ENCODE data around the gene BOK. TPM values are rescaled to one million over a fixed set of nuclear protein-coding genes. Genes with fewer than 3 reads are reported as not detected.

BOK gene, protein sequence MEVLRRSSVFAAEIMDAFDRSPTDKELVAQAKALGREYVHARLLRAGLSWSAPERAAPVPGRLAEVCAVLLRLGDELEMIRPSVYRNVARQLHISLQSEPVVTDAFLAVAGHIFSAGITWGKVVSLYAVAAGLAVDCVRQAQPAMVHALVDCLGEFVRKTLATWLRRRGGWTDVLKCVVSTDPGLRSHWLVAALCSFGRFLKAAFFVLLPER
- 59.4 TPM for polyA plus RNA-seq (2012; ENCODE audit: insufficient read length, low read depth)

DNA sequence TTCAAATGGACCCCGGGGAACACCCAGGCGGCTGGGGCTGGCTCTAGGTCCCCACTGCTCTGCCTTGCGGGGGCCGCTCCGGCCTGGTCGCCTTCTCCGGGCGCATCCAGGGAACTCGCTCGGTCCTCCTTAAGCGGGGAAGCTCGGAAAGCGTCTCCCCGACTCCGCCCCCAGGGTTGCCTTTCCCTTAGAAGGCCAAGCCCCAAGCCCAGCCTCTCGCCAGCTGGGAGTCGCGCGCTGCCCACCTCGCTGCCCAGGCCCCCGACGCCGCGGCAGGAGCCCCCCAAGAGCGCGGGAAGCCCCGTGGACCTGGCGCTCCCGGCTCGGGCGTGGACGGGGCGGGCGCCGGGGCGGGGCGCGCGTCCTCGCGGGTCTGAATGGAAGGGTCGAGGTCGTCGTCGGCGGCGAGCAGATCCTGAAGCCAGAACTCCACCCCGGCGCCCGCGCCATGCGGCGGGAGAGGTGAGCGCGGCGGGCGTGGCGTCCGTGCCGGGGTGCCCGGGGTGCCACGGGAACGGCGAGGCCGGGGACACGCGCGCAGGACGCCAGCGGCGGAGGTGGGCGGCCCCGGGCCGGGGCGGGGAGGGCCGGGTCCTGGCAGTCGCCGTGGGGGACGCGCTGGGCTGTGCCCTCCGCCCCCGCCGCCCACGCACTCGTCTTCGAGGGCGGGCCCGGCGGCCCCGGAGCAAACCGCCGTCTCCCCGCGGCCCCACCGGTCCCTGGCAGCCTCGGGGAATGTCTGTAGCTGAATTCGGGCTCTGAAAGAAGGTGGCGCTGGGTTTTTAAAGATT, at the start of gene BOK:
TSS of gene BOK (plus strand) at position 214 of the 791 bp plus-strand sequence. CDS start 739 bp downstream, outside the sequence.
- TF ChIP-seq SIN3A (IDR thresholded peaks at IDR 0.05; ENCODE audit: borderline replicate concordance, insufficient read depth, low read length) (no peak), FOXP2 (optimal IDR thresholded peaks at IDR 0.05; ENCODE audit: borderline replicate concordance, extremely low read depth, extremely low read length, insufficient read depth) (peak; percentile 18), POLR2AphosphoS5 (IDR thresholded peaks at IDR 0.05; ENCODE audit: low read depth, low read length) (no peak; the same call in 1 of the 2 replicates), REST (IDR thresholded peaks at IDR 0.05; ENCODE audit: insufficient read depth in 1 of 2, low read depth in 2 of 2, low read length in 2 of 2) (no peak)

GRCh38 chr2:241509155-241509784, 49.3 kb upstream of the BOK start:
- TF ChIP-seq SIN3A (IDR thresholded peaks at IDR 0.05; ENCODE audit: borderline replicate concordance, insufficient read depth, low read length) = no peak
- TF ChIP-seq POLR2AphosphoS5 (IDR thresholded peaks at IDR 0.05; ENCODE audit: low read depth, low read length) = no peak
- TF ChIP-seq TAF1 (IDR thresholded peaks at IDR 0.05; ENCODE audit: borderline replicate concordance, insufficient read depth, low read length) = no peak
- TF ChIP-seq REST (IDR thresholded peaks at IDR 0.05; ENCODE audit: insufficient read depth in 1 of 2, low read depth in 2 of 2, low read length in 2 of 2) = no peak
- TF ChIP-seq FOXP2 (optimal IDR thresholded peaks at IDR 0.05; ENCODE audit: borderline replicate concordance, extremely low read depth, extremely low read length, insufficient read depth) = no peak

DNA sequence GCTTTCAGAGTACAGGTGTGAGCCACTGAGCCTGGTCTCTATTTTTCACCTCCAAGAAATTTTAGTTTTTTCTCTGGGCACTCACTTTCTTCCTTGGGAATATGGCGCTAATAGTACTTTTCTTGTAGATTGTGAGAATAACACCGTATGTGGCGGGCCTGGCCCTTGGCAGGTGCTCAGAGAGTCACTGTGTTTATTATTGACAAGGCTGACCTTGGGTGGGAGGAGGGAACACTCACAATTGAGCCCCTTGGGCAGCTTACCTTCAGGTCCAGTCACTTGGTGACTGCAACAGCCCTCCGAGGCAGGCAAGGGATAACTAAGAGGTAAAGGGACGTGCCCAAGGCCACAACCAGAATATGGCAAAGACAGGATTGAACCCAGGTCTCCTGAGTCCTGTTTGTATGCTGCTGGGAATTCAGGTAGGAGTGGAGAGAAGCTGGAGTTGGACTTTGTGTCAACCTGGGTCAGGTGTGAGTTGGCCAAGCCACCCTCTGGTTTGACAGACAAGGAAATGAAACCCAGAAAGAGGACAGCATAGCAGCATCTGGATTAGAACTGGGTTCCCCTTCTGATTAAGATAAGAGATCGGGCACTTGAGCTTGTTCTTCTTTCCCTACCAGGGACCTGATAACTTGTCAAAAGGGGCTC, 47.3 kb upstream of the BOK start:
- TF ChIP-seq POLR2AphosphoS5 (IDR thresholded peaks at IDR 0.05; ENCODE audit: low read depth, low read length) (no peak), TAF1 (IDR thresholded peaks at IDR 0.05; ENCODE audit: borderline replicate concordance, insufficient read depth, low read length) (no peak), FOXP2 (optimal IDR thresholded peaks at IDR 0.05; ENCODE audit: borderline replicate concordance, extremely low read depth, extremely low read length, insufficient read depth) (no peak), REST (IDR thresholded peaks at IDR 0.05; ENCODE audit: insufficient read depth in 1 of 2, low read depth in 2 of 2, low read length in 2 of 2) (no peak), SIN3A (IDR thresholded peaks at IDR 0.05; ENCODE audit: borderline replicate concordance, insufficient read depth, low read length) (no peak)

GRCh38 chr2:241514553-241514952, 44.0 kb upstream of the BOK start:
- TF ChIP-seq REST (IDR thresholded peaks at IDR 0.05; ENCODE audit: insufficient read depth in 1 of 2, low read depth in 2 of 2, low read length in 2 of 2) (no peak), FOXP2 (optimal IDR thresholded peaks at IDR 0.05; ENCODE audit: borderline replicate concordance, extremely low read depth, extremely low read length, insufficient read depth) (no peak), SIN3A (IDR thresholded peaks at IDR 0.05; ENCODE audit: borderline replicate concordance, insufficient read depth, low read length) (no peak), POLR2AphosphoS5 (IDR thresholded peaks at IDR 0.05; ENCODE audit: low read depth, low read length) (no peak), TAF1 (IDR thresholded peaks at IDR 0.05; ENCODE audit: borderline replicate concordance, insufficient read depth, low read length) (no peak)
